BLaER1 (cell line): ENCODE results near the gene DPYSL4.

Source experiments
- H3K27ac ChIP-seq: shearing (Covaris generic); formaldehyde crosslinking; 2 replicates; pipeline ENCODE4 v1.8.1; 2022
- H3K27me3 ChIP-seq: shearing (Covaris generic); formaldehyde crosslinking; 2 replicates; pipeline ENCODE4 v1.8.1; 2022
- H3K36me3 ChIP-seq: shearing (Covaris generic); formaldehyde crosslinking; 2 replicates; pipeline ENCODE4 v1.8.1; 2022
- H3K4me1 ChIP-seq: shearing (Covaris generic); formaldehyde crosslinking; 2 replicates; pipeline ENCODE4 v1.8.1; 2022
- H3K4me2 ChIP-seq: shearing (Covaris generic); formaldehyde crosslinking; 2 replicates; pipeline ENCODE4 v1.8.1; 2022
- H3K4me3 ChIP-seq: shearing (Covaris generic); formaldehyde crosslinking; 2 replicates; pipeline ENCODE4 v1.8.1; 2022
- H3K9ac ChIP-seq: shearing (Covaris generic); formaldehyde crosslinking; 2 replicates; pipeline ENCODE4 v1.8.1; 2022
- H3K9me3 ChIP-seq: shearing (Covaris generic); formaldehyde crosslinking; 2 replicates; pipeline ENCODE4 v1.8.1; 2022
- H4K20me1 ChIP-seq: shearing (Covaris generic); formaldehyde crosslinking; 2 replicates; pipeline ENCODE4 v1.8.1; 2022
- Cebpa-rat ChIP-seq: shearing (Covaris generic); IDR thresholded peaks from 2 replicates; pipeline ENCODE4 v1.8.1; 2022

Gene DPYSL4

GRCh38 chr10:132184816-132185593 is 1.7 kb upstream of the DPYSL4 start:
- Histone ChIP-seq H3K27ac (no peak overlapping the region), H3K27me3 (peaks cover 11% of the 10 kb centered on the region), H3K4me2 (0 out of 2 replicates have a peak overlapping the region, but pooled peaks have one; percentile 90), H3K4me1 (peaks cover 61% of the 10 kb centered on the region), H4K20me1 (peaks cover 45% of the 10 kb centered on the region), H3K9me3 (no peaks in the 10 kb centered on the region), H3K4me3 (no peak overlapping the region), H3K36me3 (peaks cover 10% of the 10 kb centered on the region), H3K9ac (no peak overlapping the region)
- TF ChIP-seq Cebpa-rat = no peak

DNA sequence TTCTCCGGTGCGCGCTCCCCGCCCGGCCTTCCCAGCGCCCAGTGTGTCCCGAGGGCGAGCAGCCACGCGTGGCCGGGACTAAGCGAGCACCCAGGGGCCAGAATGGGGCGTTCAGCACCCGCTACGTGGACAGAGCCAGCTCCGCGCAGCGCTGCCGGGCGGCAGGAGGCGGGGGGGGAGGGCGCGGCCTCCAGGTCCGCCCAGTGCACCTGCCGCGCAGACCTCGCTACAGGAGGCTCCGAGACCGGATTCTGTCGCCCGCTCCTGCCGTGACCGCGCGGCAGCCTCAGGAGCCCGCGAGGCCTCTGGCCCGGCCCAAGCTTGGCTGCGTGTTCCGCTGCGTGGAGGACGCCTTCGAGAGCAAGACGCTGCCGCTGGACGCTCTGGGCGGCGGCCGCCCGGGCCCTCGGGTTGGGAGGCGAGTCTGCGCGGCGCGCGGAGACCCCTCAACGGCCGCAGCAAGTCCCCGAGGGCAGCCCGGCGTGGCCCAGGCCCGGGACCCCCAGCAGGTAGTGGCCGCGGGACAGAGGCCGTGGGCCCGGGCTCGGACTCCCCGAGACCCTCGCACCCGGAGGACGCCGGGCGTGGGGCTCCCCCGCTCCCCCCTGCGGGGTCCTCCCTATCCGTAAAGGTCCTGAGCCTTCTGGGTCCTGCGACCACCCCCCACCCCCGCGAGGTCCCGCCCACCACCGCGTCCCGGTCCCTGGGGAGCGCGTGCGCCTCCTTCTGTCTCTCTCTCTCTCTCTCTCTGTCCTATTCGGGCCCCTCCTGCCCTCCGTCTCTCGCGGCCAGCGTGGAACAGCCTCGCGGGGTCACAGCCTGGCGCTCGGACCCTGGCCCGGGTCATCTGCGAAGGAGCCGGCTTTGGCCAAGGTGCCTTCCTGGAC is 904 bp upstream of the DPYSL4 start:
- H3K4me3 ChIP-seq = peak overlapping the region; percentile 62
- H3K9ac ChIP-seq = no peak overlapping the region
- peaks cover 19% of the 10 kb centered on the region for H3K36me3 ChIP-seq
- peaks cover 68% of the 10 kb centered on the region for H3K4me1 ChIP-seq
- H3K4me2 ChIP-seq = peak overlapping the region; percentile 90
- H3K9me3 ChIP-seq = no peaks in the 10 kb centered on the region
- H3K27me3 ChIP-seq = peaks cover 11% of the 10 kb centered on the region
- TF ChIP-seq Cebpa-rat = no peak
- H3K27ac ChIP-seq = no peak overlapping the region
- peaks cover 51% of the 10 kb centered on the region for H4K20me1 ChIP-seq

DNA sequence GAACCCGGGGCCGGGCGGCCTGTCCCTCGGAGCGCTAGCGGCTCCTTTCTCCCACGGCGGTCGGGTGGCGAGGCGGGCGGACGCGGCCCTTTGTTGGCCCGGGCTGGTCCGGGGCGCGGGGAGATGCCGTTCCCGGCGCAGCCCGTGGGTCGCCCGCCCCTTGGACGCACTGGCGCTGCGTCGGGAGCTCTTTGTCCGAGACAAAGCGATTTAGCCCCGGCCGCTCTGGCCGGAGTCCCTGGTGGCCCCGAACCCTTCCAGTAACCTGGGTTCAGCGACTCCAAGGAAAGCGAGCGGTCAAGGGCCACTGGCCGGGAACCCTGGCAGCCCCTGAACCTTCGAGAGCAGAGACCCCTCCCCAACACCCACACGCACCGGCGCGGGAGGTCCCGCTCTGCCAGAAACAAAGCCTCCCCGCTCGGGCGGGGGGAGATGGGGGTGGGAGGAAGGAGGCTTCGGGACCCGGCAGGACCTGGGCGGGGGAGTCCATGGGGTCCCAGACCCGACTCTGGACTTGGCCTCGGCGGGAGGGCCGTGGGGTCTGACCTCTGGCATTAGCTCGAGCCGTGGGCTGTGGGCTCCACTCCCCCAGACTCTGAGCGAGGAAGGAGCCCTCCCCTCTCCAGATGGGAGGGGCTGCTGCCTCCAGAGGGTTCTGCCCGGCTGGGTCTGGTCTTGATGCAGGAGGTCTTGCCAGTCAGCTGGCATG is 836 bp downstream of the DPYSL4 start:
- Histone ChIP-seq H3K4me3 (peak overlapping the region; percentile 78), H3K9ac (peak overlapping the region; percentile 86)

GRCh38 chr10:132188331-132188730 is 1.6 kb downstream of the DPYSL4 start:
- Histone ChIP-seq H3K36me3 (peaks cover 26% of the 10 kb centered on the region), H3K4me3 (peak overlapping the region; percentile 78), H3K4me2 (peak overlapping the region; percentile 91), H3K9me3 (no peaks in the 10 kb centered on the region), H3K4me1 (peaks cover 74% of the 10 kb centered on the region), H3K27me3 (peaks cover 11% of the 10 kb centered on the region), H3K27ac (peak overlapping the region; percentile 90), H4K20me1 (peaks cover 67% of the 10 kb centered on the region), H3K9ac (peak overlapping the region; percentile 86)
- TF ChIP-seq Cebpa-rat = no peak

More for the DNA sequence above, 836 bp downstream of the DPYSL4 start:
- Histone ChIP-seq H3K4me2 (peak overlapping the region; percentile 91), H4K20me1 (peaks cover 60% of the 10 kb centered on the region), H3K9me3 (no peaks in the 10 kb centered on the region), H3K27ac (peak overlapping the region; percentile 90), H3K27me3 (peaks cover 11% of the 10 kb centered on the region), H3K4me1 (peaks cover 67% of the 10 kb centered on the region), H3K36me3 (peaks cover 19% of the 10 kb centered on the region)
- no peak for TF ChIP-seq Cebpa-rat

GRCh38 chr10:132189016-132189415 is 2.3 kb downstream of the DPYSL4 start:
- peaks cover 11% of the 10 kb centered on the region for H3K27me3 ChIP-seq
- peak overlapping the region; percentile 90 for H3K27ac ChIP-seq
- peaks cover 74% of the 10 kb centered on the region for H4K20me1 ChIP-seq

DNA sequence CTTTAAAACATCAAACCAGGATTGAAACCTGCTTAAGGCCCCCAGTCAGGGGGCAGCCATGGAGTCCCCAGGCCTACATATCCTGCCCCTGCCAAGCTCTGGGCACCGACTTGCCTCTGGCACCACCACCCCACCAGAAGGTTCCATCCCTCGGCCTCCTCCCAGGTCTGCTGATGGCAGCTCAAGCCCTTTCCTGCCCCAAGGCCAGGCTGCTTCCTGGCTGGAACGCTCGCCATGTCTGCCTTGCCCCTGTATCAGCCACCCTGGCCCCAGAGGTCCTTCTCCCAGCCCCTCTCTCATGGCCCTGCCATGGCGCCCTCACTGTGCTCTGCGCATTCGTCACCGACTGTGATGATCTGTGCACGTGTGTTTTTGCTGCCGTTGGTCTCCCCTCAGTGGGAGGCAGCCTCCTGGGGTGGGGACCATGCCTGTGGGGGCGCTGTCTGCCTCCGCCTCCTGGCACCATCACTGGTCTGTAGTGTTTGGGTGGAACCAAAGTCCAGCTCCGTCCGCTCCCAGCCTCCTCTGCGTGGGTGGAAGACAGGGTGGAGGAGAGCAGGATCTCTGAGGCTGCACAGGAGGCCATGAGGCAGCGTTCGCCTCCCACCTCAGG is 3.2 kb downstream of the DPYSL4 start:
- H3K4me2 ChIP-seq = peak overlapping the region; percentile 91
- no peaks in the 10 kb centered on the region for H3K9me3 ChIP-seq
- peaks cover 89% of the 10 kb centered on the region for H3K4me1 ChIP-seq
- H4K20me1 ChIP-seq = peaks cover 80% of the 10 kb centered on the region
- peaks cover 11% of the 10 kb centered on the region for H3K27me3 ChIP-seq
- TF ChIP-seq Cebpa-rat = no peak
- H3K4me3 ChIP-seq = no peak overlapping the region
- H3K36me3 ChIP-seq = peaks cover 42% of the 10 kb centered on the region
- H3K27ac ChIP-seq = peak overlapping the region; percentile 90
- H3K9ac ChIP-seq = 0 out of 2 replicates have a peak overlapping the region, but pooled peaks have one; percentile 7

More at GRCh38 chr10:132189016-132189415, 2.3 kb downstream of the DPYSL4 start:
- Histone ChIP-seq H3K9me3 (no peaks in the 10 kb centered on the region), H3K4me2 (peak overlapping the region; percentile 91), H3K36me3 (peaks cover 33% of the 10 kb centered on the region), H3K4me3 (peak overlapping the region; percentile 78), H3K9ac (peak overlapping the region; percentile 86; the same call in 1 of the 2 replicates), H3K4me1 (peaks cover 81% of the 10 kb centered on the region)
- TF ChIP-seq Cebpa-rat = no peak

- Histone ChIP-seq H4K20me1 (peaks cover 86% of the 10 kb centered on the region), H3K27me3 (no peaks in the 10 kb centered on the region), H3K27ac (peak overlapping the region; percentile 89), H3K9me3 (no peaks in the 10 kb centered on the region), H3K9ac (peak overlapping the region; percentile 67; the same call in 1 of the 2 replicates), H3K4me3 (peak overlapping the region; percentile 40), H3K4me1 (peaks cover 74% of the 10 kb centered on the region), H3K4me2 (peak overlapping the region; percentile 84), H3K36me3 (peaks cover 65% of the 10 kb centered on the region)
- no peak for TF ChIP-seq Cebpa-rat
Observed at GRCh38 chr10:132192076-132192975, 5.6 kb downstream of the DPYSL4 start.

DNA sequence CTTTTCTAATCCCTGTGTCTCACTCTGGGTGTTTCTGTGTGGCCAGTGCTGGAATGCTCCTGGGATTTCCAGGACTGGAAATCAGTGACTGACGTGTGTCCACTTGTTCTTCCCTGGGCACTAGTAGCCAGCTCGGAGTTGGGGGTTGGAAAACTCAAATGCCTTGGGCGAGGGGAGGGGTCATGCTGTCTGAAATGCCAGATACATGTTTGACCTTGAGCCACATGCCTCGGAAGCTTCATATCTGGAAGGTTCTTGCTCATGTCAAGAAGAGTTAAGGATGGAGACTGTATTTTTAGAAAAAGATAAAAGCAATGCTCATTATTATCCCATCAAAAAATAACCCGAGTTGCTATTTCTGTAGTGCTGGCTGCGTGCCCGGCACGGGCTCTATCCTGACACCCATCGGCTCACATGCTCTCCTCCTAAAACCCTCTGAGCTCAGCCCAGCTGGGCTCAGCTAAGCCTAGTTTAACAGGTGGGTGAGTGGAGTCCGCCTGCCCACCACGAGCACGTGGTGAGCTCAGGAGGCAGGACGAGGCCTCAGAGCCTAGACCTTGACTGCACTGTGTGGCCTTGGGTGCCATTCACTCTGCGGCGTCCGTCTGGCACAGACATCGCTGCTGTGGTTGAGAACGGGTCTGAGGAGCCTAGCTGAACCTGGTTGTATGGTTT is 6.4 kb downstream of the DPYSL4 start:
- Histone ChIP-seq H3K27ac (peak overlapping the region; percentile 89), H3K9ac (peak overlapping the region; percentile 42; the same call in 1 of the 2 replicates), H3K4me2 (peak overlapping the region; percentile 84), H3K27me3 (no peaks in the 10 kb centered on the region), H3K4me3 (peak overlapping the region; percentile 40), H4K20me1 (peaks cover 86% of the 10 kb centered on the region), H3K36me3 (peaks cover 73% of the 10 kb centered on the region), H3K4me1 (peaks cover 74% of the 10 kb centered on the region), H3K9me3 (no peaks in the 10 kb centered on the region)
- no peak for TF ChIP-seq Cebpa-rat
